Hematopoietic multipotent progenitor cell treated with erythropoietin and hydrocortisone succinate and interleukin-3 and kit ligand, for 4 days (in vitro differentiated cells): ENCODE results near the gene AFF3.
"Not testable (repeated sequence)": the region's sequence is repeated elsewhere in the genome, so short reads cannot be mapped to it uniquely, and the experiment has no call there.

Experiments used
- DNase-seq: peaks from one replicate; pipeline ENCODE4 v3.0.0-alpha.2; 2015

Gene AFF3

DNA sequence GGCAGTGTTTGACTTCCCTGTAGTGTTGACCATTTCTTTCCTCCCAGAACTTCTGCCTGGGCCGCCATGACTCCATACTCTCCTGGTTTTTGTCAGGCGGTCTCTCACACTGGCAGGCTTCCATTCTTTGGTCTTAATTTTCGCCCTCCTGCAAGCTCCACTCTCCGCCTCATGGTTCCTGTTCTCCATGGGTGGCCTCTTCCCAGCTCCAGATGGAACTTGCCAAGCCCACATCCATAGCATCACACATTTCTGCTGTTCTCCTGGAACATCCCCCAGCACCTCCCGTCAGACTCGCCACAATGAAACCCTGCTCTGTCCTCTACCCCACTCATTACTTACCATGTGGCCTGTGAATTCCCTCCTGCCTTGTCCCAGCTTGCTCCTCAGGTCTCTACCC, 896 bp upstream of the AFF3 start:
- no peak for DNase-seq

DNA sequence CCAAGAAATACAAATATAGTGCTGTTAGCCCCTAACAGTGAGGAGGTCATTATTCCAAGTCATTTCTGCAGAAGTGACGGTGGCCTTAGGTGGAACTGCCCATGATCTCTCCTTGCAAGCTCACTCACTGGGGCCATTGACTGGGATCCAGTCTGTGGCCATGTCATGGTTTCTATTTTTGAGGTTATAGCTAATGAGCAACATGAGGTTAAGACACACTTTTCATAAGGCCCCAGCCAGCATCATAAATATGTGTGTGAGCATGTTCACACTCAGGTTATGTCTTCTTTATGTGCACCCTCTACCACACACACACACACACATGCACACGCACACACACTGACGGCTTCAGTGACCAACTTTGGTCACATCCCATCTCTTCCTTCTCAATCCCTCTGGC, 484 bp downstream of the AFF3 start:
- no peak for DNase-seq

DNA sequence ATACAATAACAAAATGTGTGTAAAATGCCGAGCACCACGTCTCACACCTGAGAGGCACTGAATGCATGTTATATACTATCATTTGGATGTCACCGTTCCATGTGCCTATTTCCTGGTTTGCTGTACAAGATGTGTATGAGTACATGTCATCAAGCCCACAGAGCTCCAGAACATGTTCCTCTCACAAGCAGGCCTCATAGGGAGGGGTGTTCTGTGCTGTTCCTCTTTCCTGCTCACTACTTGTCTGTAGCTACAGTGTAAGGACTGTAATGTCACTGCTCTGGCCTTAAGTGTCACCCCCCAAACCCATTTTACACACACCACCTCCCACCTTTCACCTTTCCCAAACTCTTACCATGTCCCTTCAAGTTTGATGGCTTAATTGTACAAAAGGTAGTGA, 1.8 kb downstream of the AFF3 start:
- DNase-seq = peak; percentile 68

DNA sequence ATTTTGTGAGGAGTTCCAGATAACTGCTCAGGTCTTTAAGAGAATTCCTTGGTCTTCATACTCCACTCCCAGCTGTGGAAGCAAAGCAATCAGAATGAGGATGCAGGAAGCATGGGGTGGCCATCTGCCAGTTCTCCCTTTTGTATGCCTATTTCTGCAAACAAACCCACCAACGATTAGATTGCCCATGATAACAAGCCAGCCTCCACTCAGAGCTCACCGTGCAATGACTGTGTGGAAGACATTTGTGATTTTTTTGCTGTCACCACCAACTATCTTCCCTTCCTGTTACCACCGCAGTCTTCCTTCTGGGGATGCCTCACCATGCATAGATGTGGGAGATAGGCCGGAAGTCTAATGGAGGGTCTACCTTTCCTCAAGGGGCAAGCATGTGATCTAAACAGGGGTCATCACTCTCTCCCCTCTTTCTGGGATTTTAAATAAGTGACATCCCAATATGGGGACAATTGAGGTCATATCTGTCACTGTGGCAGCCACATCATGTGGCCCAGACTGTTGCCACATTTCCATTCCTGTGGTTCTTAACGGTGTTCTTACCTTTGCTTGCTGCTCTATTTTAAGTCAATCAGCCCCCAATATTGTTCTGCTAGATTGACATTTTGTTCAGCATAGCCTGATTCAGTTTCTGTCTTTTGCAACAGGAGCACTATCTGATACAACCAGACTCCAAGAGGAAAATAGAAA, 4.4 kb downstream of the AFF3 start:
- peak; percentile 72 for DNase-seq

DNA sequence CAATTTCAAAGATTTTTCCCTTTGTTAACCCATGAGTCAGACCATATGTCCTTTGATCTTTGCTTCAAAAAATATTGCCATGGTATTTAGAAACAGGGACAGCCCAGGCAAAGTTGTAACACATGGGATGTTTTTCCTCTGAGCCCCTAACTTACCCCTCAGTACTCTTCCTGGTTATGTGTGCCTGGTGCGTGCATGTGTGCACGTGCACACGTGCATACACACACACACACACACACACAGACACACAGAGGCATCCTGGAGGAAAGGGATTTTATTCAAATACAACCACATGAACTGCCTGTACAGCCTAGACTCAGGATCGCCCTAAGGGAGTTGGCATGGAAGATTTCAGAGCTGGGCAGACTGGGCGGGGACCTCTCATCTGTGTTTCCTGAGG, 5.1 kb downstream of the AFF3 start:
- no peak for DNase-seq

DNA sequence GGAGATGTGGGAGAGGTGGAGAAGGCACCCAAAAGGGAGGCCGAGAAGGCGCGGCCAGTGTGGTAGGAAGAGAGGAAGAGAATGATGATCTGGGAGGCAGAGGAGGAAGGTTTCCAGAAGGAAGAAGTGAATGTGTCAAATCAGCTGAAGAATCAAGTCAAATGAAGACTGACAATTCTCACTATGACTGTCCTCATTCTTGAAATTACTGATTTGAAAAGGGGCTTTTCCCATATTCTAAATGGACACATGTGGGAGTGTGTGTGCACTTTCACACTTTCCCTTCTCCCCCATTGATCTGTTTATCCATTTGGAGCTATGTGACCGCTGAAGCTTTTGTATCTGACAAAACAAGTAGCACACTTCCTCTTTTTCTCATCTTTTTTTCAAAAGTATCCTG, 6.1 kb downstream of the AFF3 start:
- DNase-seq = peak; percentile 35

DNA sequence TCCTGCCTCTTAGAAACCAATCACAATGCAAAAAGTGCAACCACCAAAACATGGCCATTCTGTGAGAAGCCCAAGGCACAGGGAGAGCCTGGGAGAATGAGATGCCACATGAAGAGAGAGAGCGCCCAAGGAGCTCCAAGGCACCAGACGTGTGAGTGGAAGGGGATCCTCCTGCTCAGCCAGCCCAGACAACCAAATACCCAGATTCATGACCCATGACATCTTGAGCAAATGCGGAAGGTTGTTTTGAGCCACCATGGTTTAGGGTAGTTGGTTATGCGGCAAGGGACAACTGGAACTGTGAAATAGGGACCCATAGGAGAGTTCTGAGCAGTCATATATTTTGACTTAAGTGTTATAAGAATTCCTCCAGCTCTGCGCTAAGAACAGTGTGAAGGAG, 7.0 kb downstream of the AFF3 start:
- DNase-seq = no peak

DNA sequence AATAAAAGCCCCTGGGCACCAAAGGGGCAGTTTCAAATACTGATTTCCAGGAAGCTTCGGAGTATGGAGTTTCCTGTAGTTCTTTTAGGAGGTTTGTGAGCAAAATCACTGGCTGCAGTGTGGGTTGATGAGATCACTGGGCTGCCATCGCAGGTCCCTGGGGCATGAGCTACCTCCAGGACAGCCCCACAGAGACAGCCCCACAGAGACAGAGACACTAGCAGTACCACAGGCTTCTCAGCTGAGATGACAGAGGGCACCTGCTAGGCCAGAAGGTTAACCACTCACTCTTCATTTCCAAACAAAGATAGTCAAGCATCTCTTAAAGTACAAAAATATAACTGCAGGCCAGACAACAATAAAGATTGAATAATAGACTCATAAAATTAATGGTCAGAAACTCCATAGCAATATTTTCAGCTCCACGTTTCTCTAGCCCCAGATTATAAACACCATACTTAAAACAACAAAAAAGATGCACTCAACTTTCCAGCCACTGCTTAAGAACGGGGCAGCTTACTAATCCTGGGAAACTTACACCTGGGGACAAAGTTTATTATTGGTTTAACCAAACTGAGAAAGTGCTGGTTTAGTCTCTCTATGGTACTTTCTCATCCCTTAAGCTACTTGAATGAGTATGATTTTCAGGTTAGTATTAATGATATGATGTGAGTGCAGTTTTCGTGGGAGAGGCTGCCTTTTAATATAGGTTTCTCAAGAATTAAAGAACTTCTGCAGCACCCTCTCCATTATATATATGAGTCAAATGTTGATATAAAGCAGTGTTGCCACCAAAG, 11.6 kb downstream of the AFF3 start:
- DNase-seq = no peak

DNA sequence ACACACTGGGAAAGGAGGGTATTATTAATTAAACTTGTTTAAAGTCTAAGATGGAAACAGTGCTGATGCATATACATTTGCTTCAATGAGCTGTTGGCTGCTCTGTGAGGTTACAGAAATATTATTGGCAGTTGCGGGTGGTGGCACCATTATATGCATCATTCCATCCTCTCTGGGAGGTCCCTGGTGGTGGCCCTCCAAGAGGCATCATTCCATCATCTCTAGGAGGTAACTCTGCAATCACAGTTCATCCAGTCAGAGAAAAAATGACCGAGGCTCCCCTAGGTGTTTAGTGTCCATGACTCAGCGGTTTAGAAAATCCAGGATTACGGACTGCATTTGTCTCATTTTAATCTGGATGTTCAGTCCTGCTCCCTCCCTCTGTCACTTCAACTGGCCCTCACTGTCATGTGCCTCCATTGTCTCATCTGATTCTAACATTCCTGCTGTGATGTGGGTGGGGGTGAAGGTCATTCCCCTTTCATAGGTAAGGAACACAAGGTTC, 15.4 kb downstream of the AFF3 start:
- no peak for DNase-seq

DNA sequence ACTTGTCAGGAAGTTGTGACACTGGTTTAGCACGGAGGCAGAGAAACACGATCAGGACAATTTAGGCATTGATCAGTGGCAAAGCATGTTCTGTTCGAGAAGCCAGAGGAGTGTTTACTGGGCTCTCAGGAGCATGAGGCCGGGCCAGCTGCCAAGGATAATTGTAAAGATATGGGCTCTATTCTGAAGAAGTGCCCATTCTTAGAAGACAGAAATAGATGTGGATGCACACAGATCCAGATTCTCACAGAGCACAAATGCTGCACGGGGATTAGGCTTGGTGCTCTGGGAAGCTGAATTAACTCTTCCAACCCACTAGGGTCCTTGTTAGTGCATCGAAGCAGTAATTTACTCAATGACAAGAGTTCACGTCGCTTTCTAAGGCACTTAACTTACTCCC, 16.2 kb downstream of the AFF3 start:
- DNase-seq = no peak

DNA sequence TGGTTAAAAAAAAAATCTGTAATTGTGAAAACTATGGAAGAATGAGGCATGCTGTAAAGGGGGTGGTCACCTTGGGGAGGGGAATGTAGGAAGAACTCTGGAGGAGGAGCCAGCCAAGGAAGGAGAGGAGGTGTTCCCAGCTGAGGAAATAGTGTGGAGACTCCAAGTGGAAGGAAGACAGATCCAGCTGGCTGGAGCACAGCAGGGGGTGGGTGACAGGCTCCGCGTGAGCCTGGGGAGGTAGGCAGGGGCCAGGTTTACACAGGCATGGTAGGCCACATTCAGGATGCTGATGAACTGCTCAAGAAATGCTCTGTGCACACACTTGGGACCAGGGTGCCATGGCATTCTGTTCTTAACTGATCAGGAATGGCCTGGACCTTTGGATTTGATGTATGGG, 16.8 kb downstream of the AFF3 start:
- DNase-seq = no peak

DNA sequence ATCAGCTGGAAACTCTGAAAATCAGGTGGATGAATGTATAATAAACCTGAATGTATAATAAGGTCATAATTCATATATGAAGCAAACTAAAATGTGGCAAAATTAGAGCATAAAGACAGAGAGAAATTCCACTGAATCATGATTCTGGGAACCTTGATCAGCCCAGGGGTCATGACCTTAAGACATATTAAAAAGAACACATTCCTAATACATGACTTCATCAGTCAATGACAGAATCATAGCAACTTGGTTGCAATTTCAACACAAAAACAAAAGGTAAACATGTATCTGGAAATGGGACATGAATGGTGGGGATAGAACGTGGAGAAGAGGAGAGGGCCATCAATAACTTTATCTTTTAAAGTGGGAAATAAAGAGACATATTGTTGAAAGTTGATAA, 17.6 kb downstream of the AFF3 start:
- DNase-seq = no peak

DNA sequence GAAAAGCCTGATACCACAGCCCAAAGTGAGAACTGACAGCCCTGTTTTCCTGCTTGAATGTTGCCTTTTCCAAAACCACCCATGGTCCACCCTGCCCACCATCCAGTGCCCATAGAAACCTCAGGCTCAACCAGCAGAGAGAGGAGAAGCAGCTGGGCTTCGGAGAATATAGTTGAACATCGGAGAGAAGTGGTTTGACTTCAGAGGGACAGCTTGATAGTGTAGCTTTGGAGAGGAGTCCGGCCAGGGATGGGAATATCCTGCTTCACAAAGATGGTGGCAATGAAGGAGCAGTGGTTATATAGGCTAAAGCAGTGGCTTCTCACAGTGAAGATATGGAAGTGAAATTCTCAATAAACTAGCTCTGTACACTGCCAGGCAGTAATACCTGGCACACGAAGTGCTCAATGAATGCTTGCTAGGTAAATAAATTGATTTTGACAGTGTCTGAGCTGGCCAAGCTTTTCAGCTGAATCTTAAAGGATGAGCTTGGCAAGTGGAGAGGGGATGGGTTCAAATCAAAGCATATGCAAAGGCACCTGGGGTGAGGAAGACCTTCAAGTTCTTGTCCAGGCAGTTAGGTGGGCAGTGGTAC, 21.2 kb downstream of the AFF3 start:
- no peak for DNase-seq

DNA sequence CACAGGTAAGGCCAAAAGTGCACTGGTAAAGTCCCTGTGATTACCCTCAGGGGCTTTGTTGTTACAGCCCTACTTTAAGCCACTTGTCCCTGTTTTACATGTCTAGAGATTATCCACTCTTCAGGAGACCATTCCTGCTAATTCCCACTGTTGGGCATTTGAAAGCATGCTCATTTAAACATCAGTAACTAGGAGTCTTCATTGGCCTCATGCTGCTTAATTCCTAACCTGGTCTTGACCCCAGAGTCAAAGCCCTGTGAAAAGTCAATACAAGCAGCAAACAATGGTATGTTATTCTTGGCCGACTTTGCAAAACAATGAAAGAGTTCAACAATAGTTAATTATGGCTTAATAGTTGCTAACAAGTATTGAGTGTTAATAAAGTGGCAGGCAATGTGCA, 23.2 kb downstream of the AFF3 start:
- no peak for DNase-seq

DNA sequence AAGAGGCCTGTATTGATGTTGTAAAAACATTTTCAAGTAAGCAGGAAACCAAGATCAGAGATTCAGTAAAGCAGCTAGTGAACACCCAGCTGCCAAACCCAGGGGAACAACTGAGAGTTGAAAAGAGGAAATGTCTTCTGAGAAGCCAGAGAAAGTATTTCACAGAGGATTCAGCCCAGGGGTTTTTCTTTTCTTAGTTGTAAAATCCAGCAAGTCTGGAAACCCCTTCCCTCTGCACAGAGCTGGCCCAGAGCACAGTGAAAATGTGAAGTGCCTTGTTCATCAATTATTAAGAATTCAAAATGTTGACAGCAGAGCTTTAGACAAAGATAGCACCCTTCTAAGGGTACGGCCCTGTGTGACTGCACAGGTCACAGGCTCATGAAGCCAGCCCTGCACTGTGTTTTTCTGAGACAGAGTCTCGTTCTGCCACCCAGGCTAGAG, 28.4 kb downstream of the AFF3 start:
- peak; percentile 40 for DNase-seq

DNA sequence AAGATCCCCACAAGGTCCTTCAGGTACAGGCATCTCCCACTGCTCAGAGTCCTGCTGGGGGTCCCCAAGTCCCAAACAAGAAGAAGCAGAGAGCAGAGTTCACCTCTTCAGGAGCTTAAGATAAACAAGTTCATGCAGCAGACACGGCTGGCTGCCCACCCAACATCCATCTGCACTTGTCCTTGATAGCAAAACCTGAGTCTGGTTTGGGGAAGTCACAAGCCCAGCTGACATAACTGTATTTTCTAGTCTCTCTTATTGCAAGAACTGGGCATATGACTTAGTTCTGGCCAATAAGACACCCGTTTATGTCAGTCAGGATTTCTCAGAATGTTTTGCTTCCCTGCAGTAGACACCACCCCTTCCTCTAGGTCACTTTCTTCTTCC, 31.8 kb downstream of the AFF3 start:
- DNase-seq = peak; percentile 43

DNA sequence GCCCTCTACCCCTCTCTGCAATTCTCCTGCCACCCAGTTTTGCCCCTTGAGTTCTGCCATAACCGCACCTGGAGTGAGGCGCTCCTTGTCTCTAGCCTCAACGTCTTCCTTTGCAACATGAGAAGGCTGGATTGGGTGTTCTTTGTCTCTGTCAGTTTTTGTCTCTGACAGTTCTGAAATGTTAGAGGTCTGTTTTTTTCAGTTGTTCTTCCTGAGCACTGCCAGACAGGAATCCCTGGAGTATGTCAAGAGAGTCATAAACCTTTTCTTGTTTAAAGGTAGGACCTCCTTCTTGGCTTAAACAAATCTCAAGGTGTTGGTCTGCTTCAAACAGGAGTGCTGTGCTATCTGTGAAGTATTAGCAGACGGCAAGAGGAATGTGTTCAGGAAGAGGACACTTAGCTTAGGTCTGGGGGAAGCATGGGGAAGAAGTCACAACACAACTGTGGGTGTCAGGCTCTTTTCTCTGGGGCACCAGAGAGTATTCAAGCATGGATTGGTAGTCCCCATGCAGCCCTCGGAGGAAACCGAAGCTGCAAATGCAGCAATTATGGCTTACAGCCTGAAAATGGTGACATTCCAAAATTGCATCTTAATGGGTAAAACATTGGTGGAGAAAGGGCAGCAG, 32.3 kb downstream of the AFF3 start:
- no peak for DNase-seq

DNA sequence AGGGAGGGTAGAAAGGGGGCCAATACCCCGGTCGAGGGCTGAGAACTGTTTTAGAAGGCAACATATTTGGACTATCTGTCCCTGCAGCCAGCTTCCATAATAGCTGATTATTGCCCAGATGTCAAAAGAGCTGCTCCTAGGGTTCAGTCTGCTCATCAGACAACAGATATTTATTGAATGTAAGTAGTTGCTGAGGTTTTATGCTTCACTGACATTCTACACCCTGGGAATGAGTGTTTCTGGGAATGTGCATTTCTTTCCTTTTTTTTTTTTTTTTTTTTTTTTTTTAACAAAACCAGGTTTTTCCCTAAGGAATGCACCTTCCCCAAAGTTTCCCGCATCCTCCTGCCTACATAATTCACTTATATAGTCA, 33.8 kb downstream of the AFF3 start:
- not testable (repeated sequence) for DNase-seq

DNA sequence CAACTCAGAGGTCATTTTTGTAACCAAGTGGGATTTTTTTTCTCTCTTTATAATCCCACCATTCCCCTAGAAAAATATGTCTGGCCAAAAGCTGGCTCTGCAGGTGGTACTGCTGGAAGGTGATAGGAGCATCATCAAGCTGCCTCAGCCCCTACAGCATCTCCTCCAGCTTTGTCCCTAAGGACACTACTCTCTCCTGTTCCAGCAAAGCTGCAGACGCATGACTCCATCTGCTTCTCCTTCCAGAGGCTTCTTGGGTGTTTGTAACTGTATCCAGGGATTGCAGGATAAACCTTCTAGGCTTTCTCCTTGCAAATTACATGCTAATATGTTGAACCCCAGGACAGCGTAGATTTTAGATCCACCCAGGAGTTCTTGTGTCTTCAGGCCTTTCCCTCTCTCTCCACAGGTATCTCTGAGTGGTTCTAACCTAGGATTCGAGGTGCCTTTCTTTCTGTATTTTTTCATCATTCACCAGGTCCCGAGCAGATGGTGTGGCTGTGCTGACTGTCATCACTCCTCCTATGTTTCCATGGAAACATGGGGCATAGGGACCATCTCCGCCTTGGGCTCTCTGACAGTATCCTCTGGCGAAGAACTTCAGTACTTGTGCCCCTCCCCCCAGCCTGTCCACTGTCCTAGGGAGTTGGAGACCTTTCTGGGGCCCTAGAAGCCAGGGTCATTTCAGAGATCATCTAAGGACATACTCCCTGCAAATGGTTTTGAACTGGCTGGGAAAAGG, 34.3 kb downstream of the AFF3 start:
- DNase-seq = no peak

DNA sequence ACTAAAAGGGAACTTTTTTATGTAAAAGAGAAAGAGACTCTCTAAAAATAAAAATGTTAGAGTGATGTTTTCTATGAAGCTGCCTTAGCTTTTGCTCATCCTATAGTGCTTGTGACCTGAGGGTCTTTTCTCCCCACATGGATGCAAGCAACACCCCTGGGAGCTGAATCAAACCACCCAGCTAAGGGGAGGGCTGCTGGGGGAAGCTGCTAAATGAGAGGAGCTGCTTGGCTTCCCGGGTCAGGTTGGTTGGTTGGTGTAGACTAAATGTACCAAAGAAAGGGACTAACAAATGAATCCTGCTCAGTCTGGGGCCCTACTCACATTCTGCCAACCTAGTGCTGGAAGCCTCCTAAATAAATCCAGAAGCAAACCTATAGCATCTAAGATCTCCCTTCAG, 35.0 kb downstream of the AFF3 start:
- no peak for DNase-seq

DNA sequence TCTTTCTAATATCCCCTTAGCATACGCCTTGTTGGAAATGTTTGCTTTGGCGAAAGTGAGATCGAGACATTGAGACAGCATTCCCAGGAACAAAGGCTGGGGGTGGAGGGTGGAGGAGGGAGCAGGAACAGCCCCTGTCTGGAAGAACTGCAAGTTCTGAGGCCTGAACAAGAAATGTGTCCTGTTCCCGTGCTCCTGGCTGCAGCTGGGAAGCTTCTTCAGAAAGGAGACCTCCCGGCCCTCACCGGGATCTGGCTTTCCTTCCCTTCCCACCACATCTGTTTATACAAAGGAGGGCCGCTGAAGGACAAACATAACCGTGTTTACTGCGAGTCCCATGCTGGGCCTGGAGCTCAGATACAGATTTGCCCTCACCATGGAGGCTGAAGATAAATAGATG, 35.9 kb downstream of the AFF3 start:
- DNase-seq = no peak

DNA sequence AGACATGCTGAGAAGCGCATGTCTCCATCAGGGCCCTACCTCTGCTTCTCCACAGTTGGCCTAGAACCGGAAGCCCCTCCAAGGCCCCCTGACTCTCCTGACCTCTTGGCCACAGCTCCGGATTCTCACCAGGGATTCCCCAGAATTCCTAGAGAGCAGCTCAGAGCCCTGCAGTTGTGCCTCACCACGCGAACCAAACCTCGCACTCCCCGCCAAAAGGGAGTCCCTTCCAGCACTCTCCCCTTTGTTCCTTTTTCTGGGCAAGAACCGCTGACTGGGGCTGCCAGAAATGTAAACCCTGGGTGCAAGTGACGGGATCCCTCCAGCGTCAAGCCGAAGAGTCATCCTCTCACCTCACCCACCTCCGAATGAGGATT, 36.7 kb downstream of the AFF3 start:
- DNase-seq = no peak
